ENCODE measurements around the gene C3orf70.

C3orf70 gene

DNA sequence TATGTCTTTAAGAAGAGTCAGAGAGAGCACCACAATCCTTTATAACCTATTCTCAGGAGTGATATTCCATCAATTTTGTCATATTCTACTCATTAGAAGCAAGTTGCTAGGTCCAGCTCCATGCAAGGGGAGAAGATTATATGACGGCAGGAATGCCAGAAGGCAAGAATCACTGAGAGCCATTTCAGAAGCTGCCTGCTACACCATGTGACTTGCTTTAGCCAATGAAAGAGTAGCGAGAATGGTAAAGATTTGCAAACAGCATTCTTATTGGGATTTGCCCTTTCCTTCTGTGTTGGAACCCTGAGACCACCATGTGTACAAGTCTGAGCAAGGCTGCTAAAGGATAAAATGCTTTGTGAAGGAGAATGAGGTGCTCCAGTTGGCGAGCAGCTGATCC, 4.5 kb upstream of the C3orf70 start:
- no peaks in the 10 kb centered on the region for H3K9me3 Mint-ChIP-seq
- no peaks in the 10 kb centered on the region for H3K36me3 Mint-ChIP-seq
- ATAC-seq: no peak
- H3K27me3 Mint-ChIP-seq: peaks cover 18% of the 10 kb centered on the region
- H3K27ac Mint-ChIP-seq: no peak overlapping the region
- no peak overlapping the region for H3K4me3 Mint-ChIP-seq
- H3K4me1 Mint-ChIP-seq: peaks cover 7% of the 10 kb centered on the region

DNA sequence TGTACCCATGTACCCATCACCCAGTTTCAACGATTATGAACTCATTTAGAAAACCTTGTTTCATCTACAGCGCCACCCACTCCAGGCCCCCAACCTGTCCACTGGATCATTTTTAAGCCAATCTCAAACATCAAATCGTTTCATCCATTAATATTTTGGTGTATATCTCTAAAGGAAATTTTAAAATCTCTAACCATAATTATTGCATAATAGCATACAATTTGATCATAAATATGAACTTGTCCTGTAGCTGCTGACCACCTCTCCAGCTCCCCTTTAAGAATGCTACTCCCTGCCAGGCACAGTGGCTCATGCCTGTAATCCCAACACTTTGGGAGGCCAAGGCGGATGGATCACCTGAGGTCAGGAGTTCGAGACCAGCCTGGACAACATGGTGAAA, 2.8 kb upstream of the C3orf70 start:
- H3K27ac Mint-ChIP-seq: no peak overlapping the region
- peaks cover 9% of the 10 kb centered on the region for H3K27me3 Mint-ChIP-seq
- peaks cover 13% of the 10 kb centered on the region for H3K4me1 Mint-ChIP-seq
- no peaks in the 10 kb centered on the region for H3K9me3 Mint-ChIP-seq
- H3K36me3 Mint-ChIP-seq: no peaks in the 10 kb centered on the region
- ATAC-seq: no peak
- no peak overlapping the region for H3K4me3 Mint-ChIP-seq

DNA sequence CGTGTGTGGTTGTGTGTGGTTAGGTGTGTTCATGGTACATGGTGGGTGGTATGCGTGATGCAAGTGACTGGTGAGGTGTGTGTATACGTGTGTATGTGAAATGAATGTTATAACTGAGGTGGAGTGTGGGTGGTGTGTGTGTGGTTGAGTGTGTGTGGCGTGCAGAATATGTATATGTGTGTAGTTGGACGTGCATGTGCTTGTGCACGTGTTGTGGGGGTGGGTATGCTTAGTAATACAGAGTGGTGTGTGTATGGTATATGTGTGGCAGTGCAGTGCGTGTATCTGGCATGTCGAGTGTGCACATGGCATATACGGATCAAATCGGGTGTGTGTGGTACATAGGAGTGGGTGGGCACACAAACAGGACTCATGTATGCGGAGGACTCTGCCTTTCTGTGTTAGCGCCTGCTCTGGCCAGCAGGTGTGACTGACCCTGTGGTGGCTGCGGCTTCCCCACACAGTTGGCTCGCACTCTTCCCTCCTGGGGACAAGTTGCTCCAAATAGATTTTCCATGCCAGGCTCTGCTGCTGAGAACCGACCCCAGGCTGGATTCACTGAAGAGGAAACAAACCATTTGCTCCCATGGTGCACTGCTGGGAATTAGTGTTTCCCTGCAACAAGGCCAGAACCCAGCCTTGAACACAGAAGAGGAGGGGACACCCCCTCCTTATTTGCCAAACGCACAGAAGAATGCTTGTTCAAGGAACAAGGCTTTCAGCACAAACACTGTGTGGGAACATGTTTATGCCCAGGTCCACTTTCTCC, 1.2 kb upstream of the C3orf70 start:
- ATAC-seq: peak; percentile 3
- Mint-ChIP-seq H3K4me1 (peaks cover 13% of the 10 kb centered on the region), H3K36me3 (no peaks in the 10 kb centered on the region), H3K27ac (no peak overlapping the region), H3K27me3 (peaks cover 5% of the 10 kb centered on the region), H3K4me3 (no peak overlapping the region), H3K9me3 (no peaks in the 10 kb centered on the region)

DNA sequence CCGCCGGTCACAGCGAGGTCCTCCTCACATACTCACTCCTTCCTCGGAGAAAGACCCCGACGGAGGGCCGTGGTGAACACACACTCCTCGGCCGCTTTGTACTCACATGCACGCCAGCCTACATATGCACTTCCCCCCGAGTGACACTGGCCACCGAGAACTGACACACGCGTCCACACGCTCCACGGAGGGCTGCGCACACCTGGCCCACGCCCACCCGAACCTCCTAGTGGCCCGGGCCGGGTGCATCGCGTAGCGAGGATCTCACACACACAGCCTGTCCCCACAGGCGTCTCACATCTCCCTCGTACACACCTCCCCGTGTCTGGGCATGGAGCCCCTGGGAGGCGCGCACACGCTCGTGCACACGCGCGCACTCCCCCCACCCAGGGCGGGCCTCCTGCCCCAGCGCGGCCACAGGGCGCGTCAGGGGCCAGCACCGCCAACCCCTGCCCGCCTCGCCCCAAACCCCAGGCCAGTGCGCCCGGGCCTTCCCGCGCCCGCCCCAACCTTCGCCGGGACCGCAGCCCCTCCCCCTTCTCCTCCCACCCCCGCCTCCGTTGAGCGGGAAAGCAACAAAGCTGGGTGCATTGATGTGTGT, 411 bp upstream of the C3orf70 start:
- no peaks in the 10 kb centered on the region for H3K36me3 Mint-ChIP-seq
- H3K4me3 Mint-ChIP-seq: peak overlapping the region; percentile 83
- H3K27me3 Mint-ChIP-seq: no peaks in the 10 kb centered on the region
- no peaks in the 10 kb centered on the region for H3K9me3 Mint-ChIP-seq
- peaks cover 13% of the 10 kb centered on the region for H3K4me1 Mint-ChIP-seq
- peak; percentile 9 for ATAC-seq
- H3K27ac Mint-ChIP-seq: no peak overlapping the region

DNA sequence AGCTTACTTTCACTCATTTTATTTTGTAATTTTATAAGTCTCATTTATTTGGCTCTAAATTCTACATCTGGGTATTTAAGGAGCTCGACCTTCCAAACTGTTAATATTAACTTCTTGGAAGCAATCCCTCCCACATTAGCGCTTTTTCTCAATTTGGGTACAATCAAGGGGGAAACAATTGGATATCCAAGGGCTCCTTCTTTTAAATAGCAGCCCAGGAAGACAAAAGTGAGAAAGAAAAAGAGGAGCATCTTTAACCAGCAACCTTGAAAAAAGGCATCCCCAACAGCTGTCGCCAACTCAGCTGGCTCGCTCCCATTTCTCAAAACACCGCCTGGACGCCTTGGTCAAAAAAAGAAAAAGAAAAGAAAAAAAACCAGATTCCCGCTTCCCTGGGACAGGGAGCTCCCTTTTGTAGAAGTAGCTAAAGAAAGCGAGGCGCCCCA, 873 bp downstream of the C3orf70 start:
- no peaks in the 10 kb centered on the region for H3K9me3 Mint-ChIP-seq
- H3K27ac Mint-ChIP-seq: no peak overlapping the region
- peak overlapping the region; percentile 74 for H3K4me3 Mint-ChIP-seq
- no peaks in the 10 kb centered on the region for H3K36me3 Mint-ChIP-seq
- no peaks in the 10 kb centered on the region for H3K27me3 Mint-ChIP-seq
- peaks cover 13% of the 10 kb centered on the region for H3K4me1 Mint-ChIP-seq
- ATAC-seq: no peak

- no peak overlapping the region for H3K4me3 Mint-ChIP-seq
Measured at GRCh38 chr3:185151101-185151963, 1.5 kb downstream of the C3orf70 start.

GRCh38 chr3:185150561-185150960, 2.3 kb downstream of the C3orf70 start:
- H3K36me3 Mint-ChIP-seq: no peaks in the 10 kb centered on the region
- H3K4me1 Mint-ChIP-seq: peaks cover 13% of the 10 kb centered on the region
- ATAC-seq: no peak
- H3K27ac Mint-ChIP-seq: no peak overlapping the region
- H3K9me3 Mint-ChIP-seq: no peaks in the 10 kb centered on the region
- H3K4me3 Mint-ChIP-seq: no peak overlapping the region
- no peaks in the 10 kb centered on the region for H3K27me3 Mint-ChIP-seq

More at GRCh38 chr3:185151101-185151963, 1.5 kb downstream of the C3orf70 start:
- Mint-ChIP-seq H3K4me1 (peaks cover 13% of the 10 kb centered on the region), H3K27ac (no peak overlapping the region), H3K27me3 (no peaks in the 10 kb centered on the region), H3K9me3 (no peaks in the 10 kb centered on the region), H3K36me3 (no peaks in the 10 kb centered on the region)
- ATAC-seq: no peak

DNA sequence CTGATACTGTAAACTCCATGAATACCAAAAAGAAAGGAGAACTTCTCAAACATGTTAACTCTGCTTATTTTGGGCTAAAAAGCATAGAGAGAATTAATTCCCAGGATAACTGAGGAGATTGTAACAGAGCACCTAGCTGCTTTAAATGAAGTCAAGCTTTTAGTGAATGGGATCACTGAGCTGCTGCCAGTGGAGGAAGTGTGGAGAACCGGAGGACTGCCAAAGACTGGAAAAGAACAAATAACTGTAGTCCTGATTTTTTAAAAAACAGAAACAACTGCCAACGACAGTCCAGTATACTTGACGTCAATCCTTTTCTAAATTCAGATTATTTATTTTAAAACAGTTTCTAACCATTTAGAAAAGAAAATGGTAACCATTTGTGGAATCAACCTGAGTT, 3.3 kb downstream of the C3orf70 start:
- Mint-ChIP-seq H3K27me3 (no peaks in the 10 kb centered on the region), H3K36me3 (no peaks in the 10 kb centered on the region), H3K4me1 (peaks cover 13% of the 10 kb centered on the region), H3K9me3 (no peaks in the 10 kb centered on the region), H3K4me3 (no peak overlapping the region), H3K27ac (no peak overlapping the region)
- ATAC-seq: no peak

DNA sequence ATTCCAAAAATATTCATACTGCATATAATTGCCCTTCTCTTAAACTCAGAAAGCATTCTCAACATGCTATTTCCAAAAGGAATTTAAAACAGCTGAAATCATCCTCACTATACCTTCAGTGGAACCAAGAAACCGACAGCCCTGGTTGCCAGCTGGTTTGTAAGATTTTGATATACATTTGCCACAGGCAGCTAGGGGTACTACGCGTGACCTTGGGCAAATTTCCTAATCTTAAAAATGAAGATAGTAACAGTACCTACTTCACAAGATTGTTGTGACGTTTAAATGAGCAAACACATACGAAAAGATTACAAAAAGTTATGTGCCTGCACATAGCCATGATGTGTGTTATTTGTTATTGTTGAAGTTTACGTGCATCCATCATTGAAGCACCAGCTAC, 7.3 kb downstream of the C3orf70 start:
- Mint-ChIP-seq H3K27me3 (no peaks in the 10 kb centered on the region), H3K27ac (no peak overlapping the region)

GRCh38 chr3:185144784-185145183, 8.1 kb downstream of the C3orf70 start:
- no peak for ATAC-seq
- peaks cover 4% of the 10 kb centered on the region for H3K27me3 Mint-ChIP-seq
- H3K27ac Mint-ChIP-seq: no peak overlapping the region
- H3K4me1 Mint-ChIP-seq: no peaks in the 10 kb centered on the region
- H3K9me3 Mint-ChIP-seq: no peaks in the 10 kb centered on the region
- no peak overlapping the region for H3K4me3 Mint-ChIP-seq
- no peaks in the 10 kb centered on the region for H3K36me3 Mint-ChIP-seq

More for the DNA sequence above, 7.3 kb downstream of the C3orf70 start:
- H3K36me3 Mint-ChIP-seq: no peaks in the 10 kb centered on the region
- no peak overlapping the region for H3K4me3 Mint-ChIP-seq
- H3K4me1 Mint-ChIP-seq: no peaks in the 10 kb centered on the region
- no peaks in the 10 kb centered on the region for H3K9me3 Mint-ChIP-seq
- ATAC-seq: no peak

GRCh38 chr3:185137821-185138220, 15.0 kb downstream of the C3orf70 start:
- Mint-ChIP-seq H3K4me1 (no peaks in the 10 kb centered on the region), H3K27me3 (peaks cover 46% of the 10 kb centered on the region), H3K27ac (no peak overlapping the region), H3K36me3 (no peaks in the 10 kb centered on the region), H3K4me3 (no peak overlapping the region), H3K9me3 (no peaks in the 10 kb centered on the region)
- no peak for ATAC-seq

- Mint-ChIP-seq H3K27ac (no peak overlapping the region), H3K36me3 (no peaks in the 10 kb centered on the region), H3K4me3 (no peak overlapping the region), H3K27me3 (peaks cover 56% of the 10 kb centered on the region), H3K4me1 (no peaks in the 10 kb centered on the region), H3K9me3 (no peaks in the 10 kb centered on the region)
- no peak for ATAC-seq
Measured at GRCh38 chr3:185134509-185134908, 18.4 kb downstream of the C3orf70 start.

DNA sequence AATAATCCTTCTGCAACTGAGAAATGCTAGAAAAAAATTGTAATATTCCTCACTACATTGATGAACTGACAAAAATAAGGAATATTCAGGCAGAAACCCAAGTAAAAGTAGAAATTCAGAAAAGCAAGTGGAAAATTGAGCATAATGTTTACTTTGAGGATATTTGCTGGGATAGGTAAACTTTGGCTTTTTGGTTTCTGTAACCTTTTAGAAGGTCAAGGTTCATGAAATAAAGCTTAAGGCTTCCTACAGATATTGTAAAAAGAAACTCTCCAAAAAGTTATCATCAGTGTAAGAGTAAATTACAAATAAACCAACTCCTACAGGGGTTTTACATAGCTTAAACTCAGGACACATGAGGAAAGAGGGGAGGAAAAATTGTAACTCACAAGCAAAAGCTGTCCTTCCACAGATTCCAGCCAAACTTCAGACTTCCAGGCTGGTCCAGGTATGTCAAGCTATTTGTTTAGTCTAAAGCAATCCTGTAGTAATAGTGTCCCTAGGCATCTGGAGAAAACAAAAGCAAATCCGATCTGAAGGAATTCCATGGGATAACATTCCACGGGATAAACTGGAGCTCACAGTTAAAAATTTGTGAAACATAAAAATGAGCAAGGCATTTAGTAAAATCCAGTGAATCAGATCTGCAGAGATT, 21.1 kb downstream of the C3orf70 start:
- H3K36me3 Mint-ChIP-seq: no peaks in the 10 kb centered on the region
- no peak for ATAC-seq
- H3K4me1 Mint-ChIP-seq: no peaks in the 10 kb centered on the region

GRCh38 chr3:185129083-185129482, 23.8 kb downstream of the C3orf70 start:
- no peaks in the 10 kb centered on the region for H3K9me3 Mint-ChIP-seq
- no peak overlapping the region for H3K27ac Mint-ChIP-seq
- no peaks in the 10 kb centered on the region for H3K36me3 Mint-ChIP-seq
- no peak overlapping the region for H3K4me3 Mint-ChIP-seq
- H3K4me1 Mint-ChIP-seq: no peaks in the 10 kb centered on the region
- peaks cover 26% of the 10 kb centered on the region for H3K27me3 Mint-ChIP-seq
- no peak for ATAC-seq

More for the DNA sequence above, 21.1 kb downstream of the C3orf70 start:
- H3K4me3 Mint-ChIP-seq: no peak overlapping the region
- no peak overlapping the region for H3K27ac Mint-ChIP-seq
- no peaks in the 10 kb centered on the region for H3K9me3 Mint-ChIP-seq
- H3K27me3 Mint-ChIP-seq: peaks cover 38% of the 10 kb centered on the region

GRCh38 chr3:185126201-185126600, 26.7 kb downstream of the C3orf70 start:
- H3K27ac Mint-ChIP-seq: no peak overlapping the region
- H3K36me3 Mint-ChIP-seq: no peaks in the 10 kb centered on the region
- no peak overlapping the region for H3K4me3 Mint-ChIP-seq
- H3K9me3 Mint-ChIP-seq: peaks cover 3% of the 10 kb centered on the region
- H3K27me3 Mint-ChIP-seq: peaks cover 12% of the 10 kb centered on the region
- ATAC-seq: no peak
- no peaks in the 10 kb centered on the region for H3K4me1 Mint-ChIP-seq
